ENCODE data around the gene MOV10. TPM values are rescaled to one million over a fixed set of nuclear protein-coding genes. Genes with fewer than 3 reads are reported as not detected.

MOV10 gene
- total and polyA plus RNA-seq, 2 of the 13 experiments (the other 11 are each of a cell fraction or from before 2014, with no cell fraction given): 56.4 to 58.2 TPM

DNA sequence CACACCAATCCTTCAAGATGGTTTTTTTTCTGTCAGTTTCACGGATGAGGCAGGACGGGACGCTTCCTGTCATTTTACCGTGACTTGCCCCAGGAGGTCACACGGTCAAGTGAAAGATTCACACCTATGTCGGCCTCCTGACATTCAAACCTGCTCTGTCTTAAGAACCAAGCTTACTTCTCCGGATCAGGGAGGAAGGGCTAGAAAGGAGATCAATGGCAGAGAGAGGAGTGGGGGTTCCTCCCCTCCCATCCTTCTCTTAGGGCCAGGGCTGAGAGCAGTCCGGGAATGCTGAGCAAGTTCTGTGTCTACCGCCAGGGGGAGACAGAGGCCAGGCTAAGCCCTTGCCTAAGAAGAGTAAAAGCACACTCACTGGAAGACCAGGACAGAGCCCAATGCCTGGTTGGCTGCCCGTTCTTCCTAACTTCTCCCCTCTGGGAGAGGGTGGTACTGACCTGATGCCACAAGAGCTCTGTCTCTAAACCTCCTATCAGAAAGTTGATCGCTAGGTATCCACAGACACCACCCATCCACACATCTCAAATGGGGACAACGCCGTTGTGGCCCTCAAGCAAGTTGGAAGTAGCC, 41.8 kb downstream of the MOV10 start (continued):
- TF ChIP-seq, protein P1, sequence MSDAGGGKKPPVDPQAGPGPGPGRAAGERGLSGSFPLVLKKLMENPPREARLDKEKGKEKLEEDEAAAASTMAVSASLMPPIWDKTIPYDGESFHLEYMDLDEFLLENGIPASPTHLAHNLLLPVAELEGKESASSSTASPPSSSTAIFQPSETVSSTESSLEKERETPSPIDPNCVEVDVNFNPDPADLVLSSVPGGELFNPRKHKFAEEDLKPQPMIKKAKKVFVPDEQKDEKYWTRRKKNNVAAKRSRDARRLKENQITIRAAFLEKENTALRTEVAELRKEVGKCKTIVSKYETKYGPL (CRISPR knock-in tag; IDR thresholded peaks at IDR 0.05): no peak
- TF ChIP-seq, protein P2, sequence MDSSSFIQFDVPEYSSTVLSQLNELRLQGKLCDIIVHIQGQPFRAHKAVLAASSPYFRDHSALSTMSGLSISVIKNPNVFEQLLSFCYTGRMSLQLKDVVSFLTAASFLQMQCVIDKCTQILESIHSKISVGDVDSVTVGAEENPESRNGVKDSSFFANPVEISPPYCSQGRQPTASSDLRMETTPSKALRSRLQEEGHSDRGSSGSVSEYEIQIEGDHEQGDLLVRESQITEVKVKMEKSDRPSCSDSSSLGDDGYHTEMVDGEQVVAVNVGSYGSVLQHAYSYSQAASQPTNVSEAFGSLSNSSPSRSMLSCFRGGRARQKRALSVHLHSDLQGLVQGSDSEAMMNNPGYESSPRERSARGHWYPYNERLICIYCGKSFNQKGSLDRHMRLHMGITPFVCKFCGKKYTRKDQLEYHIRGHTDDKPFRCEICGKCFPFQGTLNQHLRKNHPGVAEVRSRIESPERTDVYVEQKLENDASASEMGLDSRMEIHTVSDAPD (CRISPR knock-in tag; IDR thresholded peaks at IDR 0.05): no peak
- no peak for TF ChIP-seq ZNF83 (CRISPR knock-in tag; IDR thresholded peaks at IDR 0.05; ENCODE audit: borderline replicate concordance)
- no peak for TF ChIP-seq POLR2AphosphoS2 (IDR thresholded peaks at IDR 0.05; ENCODE audit: low read depth, low read length)
- TF ChIP-seq EZH2 (conservative IDR thresholded peaks at IDR 0.05; ENCODE audit: low read depth, low read length): no peak
- peak; percentile 86; the same call in 1 of the 2 replicates for TF ChIP-seq SMC3 (IDR thresholded peaks at IDR 0.05; ENCODE audit: low read length)
- no peak for TF ChIP-seq PLRG1 (conservative IDR thresholded peaks at IDR 0.05)
- no peak for TF ChIP-seq KDM6A (CRISPR knock-in tag; IDR thresholded peaks at IDR 0.05; ENCODE audit: low read depth)
- no peak for TF ChIP-seq ZSCAN25 (CRISPR knock-in tag; IDR thresholded peaks at IDR 0.05)
- 0 out of 2 replicates have a peak, but pooled peaks have one; percentile 14 for TF ChIP-seq ELF3 (CRISPR knock-in tag; IDR thresholded peaks at IDR 0.05)
- TF ChIP-seq ZNF484 (CRISPR knock-in tag; IDR thresholded peaks at IDR 0.05; ENCODE audit: borderline replicate concordance, low read depth): no peak
- 0 out of 2 replicates have a peak, but pooled peaks have one; percentile 21 for TF ChIP-seq MIER2 (CRISPR knock-in tag; IDR thresholded peaks at IDR 0.05)
- no peak for TF ChIP-seq ZFP41 (CRISPR knock-in tag; IDR thresholded peaks at IDR 0.05; ENCODE audit: borderline replicate concordance)
- TF ChIP-seq ZNF17 (CRISPR knock-in tag; IDR thresholded peaks at IDR 0.05): no peak
- TF ChIP-seq, protein P3, sequence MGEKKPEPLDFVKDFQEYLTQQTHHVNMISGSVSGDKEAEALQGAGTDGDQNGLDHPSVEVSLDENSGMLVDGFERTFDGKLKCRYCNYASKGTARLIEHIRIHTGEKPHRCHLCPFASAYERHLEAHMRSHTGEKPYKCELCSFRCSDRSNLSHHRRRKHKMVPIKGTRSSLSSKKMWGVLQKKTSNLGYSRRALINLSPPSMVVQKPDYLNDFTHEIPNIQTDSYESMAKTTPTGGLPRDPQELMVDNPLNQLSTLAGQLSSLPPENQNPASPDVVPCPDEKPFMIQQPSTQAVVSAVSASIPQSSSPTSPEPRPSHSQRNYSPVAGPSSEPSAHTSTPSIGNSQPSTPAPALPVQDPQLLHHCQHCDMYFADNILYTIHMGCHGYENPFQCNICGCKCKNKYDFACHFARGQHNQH (CRISPR knock-in tag; IDR thresholded peaks at IDR 0.05): no peak
- no peak for TF ChIP-seq CENPX (CRISPR knock-in tag; IDR thresholded peaks at IDR 0.05)
- TF ChIP-seq, protein P4, sequence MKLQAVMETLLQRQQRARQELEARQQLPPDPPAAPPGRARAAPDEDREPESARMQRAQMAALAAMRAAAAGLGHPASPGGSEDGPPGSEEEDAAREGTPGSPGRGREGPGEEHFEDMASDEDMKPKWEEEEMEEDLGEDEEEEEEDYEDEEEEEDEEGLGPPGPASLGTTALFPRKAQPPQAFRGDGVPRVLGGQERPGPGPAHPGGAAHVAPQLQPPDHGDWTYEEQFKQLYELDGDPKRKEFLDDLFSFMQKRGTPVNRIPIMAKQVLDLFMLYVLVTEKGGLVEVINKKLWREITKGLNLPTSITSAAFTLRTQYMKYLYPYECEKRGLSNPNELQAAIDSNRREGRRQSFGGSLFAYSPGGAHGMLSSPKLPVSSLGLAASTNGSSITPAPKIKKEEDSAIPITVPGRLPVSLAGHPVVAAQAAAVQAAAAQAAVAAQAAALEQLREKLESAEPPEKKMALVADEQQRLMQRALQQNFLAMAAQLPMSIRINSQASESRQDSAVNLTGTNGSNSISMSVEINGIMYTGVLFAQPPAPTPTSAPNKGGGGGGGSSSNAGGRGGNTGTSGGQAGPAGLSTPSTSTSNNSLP (IDR thresholded peaks at IDR 0.05; ENCODE audit: low read depth, low read length): no peak
- no peak for TF ChIP-seq ZNF678 (CRISPR knock-in tag; IDR thresholded peaks at IDR 0.05)
- TF ChIP-seq, protein P5, sequence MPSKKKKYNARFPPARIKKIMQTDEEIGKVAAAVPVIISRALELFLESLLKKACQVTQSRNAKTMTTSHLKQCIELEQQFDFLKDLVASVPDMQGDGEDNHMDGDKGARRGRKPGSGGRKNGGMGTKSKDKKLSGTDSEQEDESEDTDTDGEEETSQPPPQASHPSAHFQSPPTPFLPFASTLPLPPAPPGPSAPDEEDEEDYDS (CRISPR knock-in tag; IDR thresholded peaks at IDR 0.05): no peak
- TF ChIP-seq THYN1 (CRISPR knock-in tag; IDR thresholded peaks at IDR 0.05; ENCODE audit: borderline replicate concordance, low read depth): no peak
- no peak for TF ChIP-seq ZNF749 (CRISPR knock-in tag; IDR thresholded peaks at IDR 0.05; ENCODE audit: borderline replicate concordance)
- TF ChIP-seq HOXA7 (CRISPR knock-in tag; IDR thresholded peaks at IDR 0.05): no peak
- TF ChIP-seq BHLHE40 (IDR thresholded peaks at IDR 0.05; ENCODE audit: low read length): no peak
- TF ChIP-seq MED8 (CRISPR knock-in tag; IDR thresholded peaks at IDR 0.05; ENCODE audit: insufficient replicate concordance): no peak
- TF ChIP-seq HNRNPL (IDR thresholded peaks at IDR 0.05; ENCODE audit: low read depth, low read length): no peak
- TF ChIP-seq EP300 (IDR thresholded peaks at IDR 0.05; ENCODE audit: low read depth in 2 of 2, low read length in 2 of 2): no peak
- TF ChIP-seq EP300 (CRISPR knock-in tag; IDR thresholded peaks at IDR 0.05; ENCODE audit: borderline replicate concordance): no peak
